ENCODE measurements around the gene PPP2R5A.

Gene PPP2R5A

GRCh38 chr1:212247179-212247721, 38.0 kb upstream of the PPP2R5A start (continued):
- TF ChIP-seq PRDM10 (tag by site-specific recombination; IDR thresholded peaks at IDR 0.05): no peak
- no peak for TF ChIP-seq ZNF624 (tag by site-specific recombination; IDR thresholded peaks at IDR 0.05)
- TF ChIP-seq ZNF311 (tag by site-specific recombination; IDR thresholded peaks at IDR 0.05; ENCODE audit: borderline replicate concordance): no peak
- TF ChIP-seq FEZF1 (tag by site-specific recombination; IDR thresholded peaks at IDR 0.05): no peak
- TF ChIP-seq ZNF37A (tag by site-specific recombination; IDR thresholded peaks at IDR 0.05): no peak
- TF ChIP-seq ZNF704 (tag by site-specific recombination; IDR thresholded peaks at IDR 0.05): no peak
- TF ChIP-seq IKZF3 (tag by site-specific recombination; IDR thresholded peaks at IDR 0.05): no peak
- no peak for TF ChIP-seq ZNF433 (tag by site-specific recombination; IDR thresholded peaks at IDR 0.05; ENCODE audit: low read depth)
- no peak for TF ChIP-seq ZNF112 (tag by site-specific recombination; IDR thresholded peaks at IDR 0.05)
- TF ChIP-seq ZFHX2 (tag by site-specific recombination; conservative IDR thresholded peaks at IDR 0.05): no peak
- TF ChIP-seq TCF7L2 (IDR thresholded peaks at IDR 0.05; ENCODE audit: borderline replicate concordance, low read depth, low read length): no peak
- no peak for TF ChIP-seq PRDM6 (tag by site-specific recombination; IDR thresholded peaks at IDR 0.05)
- no peak for TF ChIP-seq ZEB2 (tag by site-specific recombination; IDR thresholded peaks at IDR 0.05)
- TF ChIP-seq ZSCAN18 (tag by site-specific recombination; IDR thresholded peaks at IDR 0.05): no peak
- no peak for TF ChIP-seq ZBTB11 (tag by site-specific recombination; conservative IDR thresholded peaks at IDR 0.05; ENCODE audit: low read depth)
- TF ChIP-seq ZNF155 (tag by site-specific recombination; IDR thresholded peaks at IDR 0.05): no peak
- TF ChIP-seq ZNF621 (tag by site-specific recombination; IDR thresholded peaks at IDR 0.05): no peak

All from HEK293 (cell line).